Right lobe of liver (tissue), 4 donors: Measurements from ENCODE around the gene LGALS13.

Experiments
- POLR2A ChIP-seq: fragments of 450-650 bp; IDR thresholded peaks from one replicate; pipeline ENCODE4 v1.6.1; 2017; ENCODE audit warnings: antibody characterized with exemption, mild to moderate bottlenecking
- TF ChIP-seq, protein P1 (sequence below), 4 donors: fragments of 200-600 bp in 3 of 4; fragments of 450-650 bp in 1 of 4; IDR thresholded peaks; one replicate each; pipeline versions ENCODE4 v1.5.1 to v1.8.0; 2016 to 2022; ENCODE audit warnings: antibody characterized with exemption in 4 of 4, mild to moderate bottlenecking in 2 of 4
- donor health status: DM: no; HTN: no; CAD: no.
- donor health status: DM: no; HTN: no; CAD: no.
- donor health status: DM: no; HTN: yes; CAD: no.

DNA sequence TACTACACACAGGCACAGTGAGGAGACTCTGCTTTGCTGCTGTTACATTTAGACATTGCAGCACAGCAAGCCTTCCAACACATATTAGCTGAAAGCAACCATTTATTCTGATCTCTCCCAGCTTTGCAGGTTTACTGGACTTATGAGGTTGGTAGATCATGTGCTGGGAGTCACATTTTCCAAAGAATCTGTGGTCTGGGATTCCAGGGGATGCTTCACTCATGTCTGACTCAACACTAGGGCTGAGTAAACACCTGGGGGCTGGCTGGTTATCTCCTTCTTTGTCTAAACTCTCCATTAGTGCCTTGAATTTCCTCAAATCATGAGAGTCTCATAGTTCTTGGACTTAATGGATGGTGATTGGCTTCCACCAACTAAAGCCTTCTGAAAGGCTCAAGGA lies 5.4 kb upstream of the LGALS13 start:
- TF ChIP-seq POLR2A, result no peak
- TF ChIP-seq, protein P1, sequence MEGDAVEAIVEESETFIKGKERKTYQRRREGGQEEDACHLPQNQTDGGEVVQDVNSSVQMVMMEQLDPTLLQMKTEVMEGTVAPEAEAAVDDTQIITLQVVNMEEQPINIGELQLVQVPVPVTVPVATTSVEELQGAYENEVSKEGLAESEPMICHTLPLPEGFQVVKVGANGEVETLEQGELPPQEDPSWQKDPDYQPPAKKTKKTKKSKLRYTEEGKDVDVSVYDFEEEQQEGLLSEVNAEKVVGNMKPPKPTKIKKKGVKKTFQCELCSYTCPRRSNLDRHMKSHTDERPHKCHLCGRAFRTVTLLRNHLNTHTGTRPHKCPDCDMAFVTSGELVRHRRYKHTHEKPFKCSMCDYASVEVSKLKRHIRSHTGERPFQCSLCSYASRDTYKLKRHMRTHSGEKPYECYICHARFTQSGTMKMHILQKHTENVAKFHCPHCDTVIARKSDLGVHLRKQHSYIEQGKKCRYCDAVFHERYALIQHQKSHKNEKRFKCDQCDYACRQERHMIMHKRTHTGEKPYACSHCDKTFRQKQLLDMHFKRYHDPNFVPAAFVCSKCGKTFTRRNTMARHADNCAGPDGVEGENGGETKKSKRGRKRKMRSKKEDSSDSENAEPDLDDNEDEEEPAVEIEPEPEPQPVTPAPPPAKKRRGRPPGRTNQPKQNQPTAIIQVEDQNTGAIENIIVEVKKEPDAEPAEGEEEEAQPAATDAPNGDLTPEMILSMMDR (IDR thresholded peaks at IDR 0.05), result no peak
